ENCODE measurements around the gene BEST1.

BEST1 gene

GRCh38 chr11:61972672-61973475 lies 22.7 kb downstream of the BEST1 start:
- Mint-ChIP-seq H3K4me3 (no peak overlapping the region), H3K27me3 (no peaks in the 10 kb centered on the region), H3K9me3 (no peaks in the 10 kb centered on the region), H3K27ac (ENCODE audit: low read depth) (no peak overlapping the region), H3K4me1 (peaks cover 24% of the 10 kb centered on the region), H3K36me3 (ENCODE audit: insufficient read depth) (peaks cover 14% of the 10 kb centered on the region)
- DNase-seq (ENCODE audit: low spot score in 2 of 2) = no peak
- ATAC-seq (replicated peaks; ENCODE audit: extremely low read depth, poor library complexity, severe bottlenecking) = no peak

- DNase-seq (ENCODE audit: low spot score in 2 of 2) (no peak), ATAC-seq (replicated peaks; ENCODE audit: extremely low read depth, poor library complexity, severe bottlenecking) (no peak)
- Mint-ChIP-seq H3K4me3 (no peak overlapping the region), H3K4me1 (peaks cover 18% of the 10 kb centered on the region), H3K36me3 (ENCODE audit: insufficient read depth) (peaks cover 7% of the 10 kb centered on the region), H3K9me3 (no peaks in the 10 kb centered on the region), H3K27me3 (no peaks in the 10 kb centered on the region), H3K27ac (ENCODE audit: low read depth) (no peak overlapping the region)
Measured at GRCh38 chr11:61973476-61974162, 23.5 kb downstream of the BEST1 start.

DNA sequence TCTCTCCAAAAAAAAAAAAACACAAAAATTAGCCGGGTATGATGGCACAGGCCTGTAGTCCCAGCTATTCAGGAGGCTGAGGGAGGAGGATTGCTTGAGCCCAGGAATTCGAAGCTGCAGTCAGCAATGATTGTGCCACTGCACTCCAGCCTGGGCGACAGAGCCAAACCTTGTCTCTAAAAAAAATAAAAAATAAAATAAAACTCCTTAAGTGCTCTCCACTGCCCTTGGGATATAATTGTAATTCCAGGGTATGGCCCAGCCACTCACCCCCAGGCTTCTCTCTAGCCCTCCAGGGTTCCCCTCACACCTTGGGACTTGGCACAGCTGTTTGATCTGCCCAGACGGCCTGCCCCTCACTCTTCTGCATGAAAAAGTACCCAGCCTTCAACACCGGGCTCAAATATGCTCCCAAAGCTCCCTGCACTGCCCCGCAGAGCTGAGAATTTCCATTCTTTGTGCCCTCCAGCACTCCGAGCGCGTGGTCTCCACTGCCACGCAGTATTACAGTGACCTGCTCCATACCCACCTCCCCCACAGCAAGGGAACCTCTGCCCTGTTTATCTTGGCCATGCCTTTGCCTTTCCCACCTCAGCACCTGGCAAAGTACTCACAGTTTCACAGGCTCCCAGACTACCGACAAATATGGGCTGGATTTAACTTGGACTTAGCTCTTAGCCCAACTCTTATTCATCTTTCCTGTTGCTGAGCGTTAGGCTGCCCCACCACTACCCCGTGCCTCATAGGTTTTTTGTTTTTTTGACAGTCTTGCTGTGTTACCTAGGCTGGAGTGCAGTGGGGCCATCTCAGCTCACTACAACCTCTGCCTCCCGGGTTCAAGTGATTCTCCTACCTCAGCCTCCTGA lies 24.8 kb downstream of the BEST1 start:
- no peaks in the 10 kb centered on the region for H3K27me3 Mint-ChIP-seq
- ATAC-seq (replicated peaks; ENCODE audit: extremely low read depth, poor library complexity, severe bottlenecking) = no peak
- H3K4me1 Mint-ChIP-seq = peaks cover 9% of the 10 kb centered on the region
- no peaks in the 10 kb centered on the region for H3K9me3 Mint-ChIP-seq
- H3K4me3 Mint-ChIP-seq = no peak overlapping the region
- H3K36me3 Mint-ChIP-seq (ENCODE audit: insufficient read depth) = peaks cover 4% of the 10 kb centered on the region
- peak overlapping the region; percentile 3 for H3K27ac Mint-ChIP-seq (ENCODE audit: low read depth)
- DNase-seq (ENCODE audit: low spot score in 2 of 2) = no peak

- H3K4me1 Mint-ChIP-seq = peaks cover 9% of the 10 kb centered on the region
- peaks cover 4% of the 10 kb centered on the region for H3K36me3 Mint-ChIP-seq (ENCODE audit: insufficient read depth)
- peak overlapping the region; percentile 3 for H3K27ac Mint-ChIP-seq (ENCODE audit: low read depth)
- H3K4me3 Mint-ChIP-seq = no peak overlapping the region
- no peaks in the 10 kb centered on the region for H3K27me3 Mint-ChIP-seq
- DNase-seq (ENCODE audit: low spot score in 2 of 2) = no peak
- no peaks in the 10 kb centered on the region for H3K9me3 Mint-ChIP-seq
- ATAC-seq (replicated peaks; ENCODE audit: extremely low read depth, poor library complexity, severe bottlenecking) = no peak
Measured at GRCh38 chr11:61975638-61976419, 25.7 kb downstream of the BEST1 start.

GRCh38 chr11:61976420-61976800 lies 26.3 kb downstream of the BEST1 start:
- H3K36me3 Mint-ChIP-seq (ENCODE audit: insufficient read depth) = peaks cover 2% of the 10 kb centered on the region
- DNase-seq (ENCODE audit: low spot score in 2 of 2) = no peak
- peak overlapping the region; percentile 65 for H3K27ac Mint-ChIP-seq (ENCODE audit: low read depth)

GRCh38 chr11:61976813-61977475 lies 26.8 kb downstream of the BEST1 start:
- peak overlapping the region; percentile 65 for H3K27ac Mint-ChIP-seq (ENCODE audit: low read depth)

More at GRCh38 chr11:61976420-61976800, 26.3 kb downstream of the BEST1 start:
- Mint-ChIP-seq H3K27me3 (no peaks in the 10 kb centered on the region), H3K9me3 (no peaks in the 10 kb centered on the region), H3K4me3 (no peak overlapping the region), H3K4me1 (peaks cover 4% of the 10 kb centered on the region)
- no peak for ATAC-seq (replicated peaks; ENCODE audit: extremely low read depth, poor library complexity, severe bottlenecking)

DNA sequence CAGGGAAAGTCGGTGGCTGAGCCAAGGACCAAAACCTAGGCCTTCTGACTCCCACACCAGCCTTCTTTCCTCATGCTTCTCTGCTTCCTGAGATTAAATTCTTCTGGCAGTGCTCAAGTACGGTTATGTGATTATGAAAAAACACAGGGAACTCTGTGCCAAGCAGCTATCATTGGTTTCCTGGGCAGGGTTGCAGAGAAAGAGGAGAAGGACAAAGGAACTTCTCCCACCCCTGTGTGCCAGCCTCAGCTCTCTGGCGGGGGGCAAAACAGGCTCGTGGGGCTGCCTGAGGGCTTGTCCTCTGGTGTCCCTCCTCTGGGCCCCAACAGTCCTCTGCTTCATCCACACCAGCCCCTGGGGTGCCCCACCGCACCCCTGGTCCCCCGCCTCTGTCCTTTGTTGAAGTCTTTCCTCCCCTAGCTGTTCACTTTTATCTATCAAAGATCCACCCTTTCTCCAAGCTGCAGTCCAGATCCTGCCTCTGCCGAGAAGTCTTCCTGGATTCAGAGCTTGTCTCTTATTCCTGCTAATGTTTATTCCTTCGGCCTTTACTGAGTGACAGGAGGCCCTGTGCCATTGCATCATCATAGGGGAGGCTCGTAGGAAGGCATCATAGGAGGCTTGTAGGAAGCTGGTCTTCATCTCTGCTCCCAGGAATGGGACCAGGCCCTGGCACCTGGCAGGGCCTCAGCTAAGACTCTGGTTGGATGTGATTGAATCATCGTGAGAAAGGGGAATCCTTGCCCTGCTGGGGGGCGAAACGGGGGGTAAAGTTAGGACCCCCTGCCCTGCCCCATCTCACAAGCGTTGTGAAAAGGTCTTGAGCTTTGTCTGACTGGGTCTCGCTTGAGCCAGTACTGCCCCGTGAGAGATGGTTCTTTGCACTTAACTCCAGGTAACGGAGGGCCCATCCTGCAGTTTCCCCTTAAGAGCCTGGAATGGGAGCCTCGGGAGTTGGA lies 28.8 kb downstream of the BEST1 start:
- H3K27me3 Mint-ChIP-seq = no peaks in the 10 kb centered on the region
- no peaks in the 10 kb centered on the region for H3K36me3 Mint-ChIP-seq (ENCODE audit: insufficient read depth)
- H3K27ac Mint-ChIP-seq (ENCODE audit: low read depth) = no peak overlapping the region
- no peak for ATAC-seq (replicated peaks; ENCODE audit: extremely low read depth, poor library complexity, severe bottlenecking)
- H3K9me3 Mint-ChIP-seq = no peaks in the 10 kb centered on the region
- DNase-seq (ENCODE audit: low spot score in 2 of 2) = no peak
- no peaks in the 10 kb centered on the region for H3K4me1 Mint-ChIP-seq
- no peak overlapping the region for H3K4me3 Mint-ChIP-seq

More at GRCh38 chr11:61976813-61977475, 26.8 kb downstream of the BEST1 start:
- Mint-ChIP-seq H3K4me1 (no peaks in the 10 kb centered on the region), H3K36me3 (ENCODE audit: insufficient read depth) (no peaks in the 10 kb centered on the region), H3K9me3 (no peaks in the 10 kb centered on the region), H3K27me3 (no peaks in the 10 kb centered on the region), H3K4me3 (no peak overlapping the region)
- ATAC-seq (replicated peaks; ENCODE audit: extremely low read depth, poor library complexity, severe bottlenecking) = no peak
- DNase-seq (ENCODE audit: low spot score in 2 of 2) = no peak

DNA sequence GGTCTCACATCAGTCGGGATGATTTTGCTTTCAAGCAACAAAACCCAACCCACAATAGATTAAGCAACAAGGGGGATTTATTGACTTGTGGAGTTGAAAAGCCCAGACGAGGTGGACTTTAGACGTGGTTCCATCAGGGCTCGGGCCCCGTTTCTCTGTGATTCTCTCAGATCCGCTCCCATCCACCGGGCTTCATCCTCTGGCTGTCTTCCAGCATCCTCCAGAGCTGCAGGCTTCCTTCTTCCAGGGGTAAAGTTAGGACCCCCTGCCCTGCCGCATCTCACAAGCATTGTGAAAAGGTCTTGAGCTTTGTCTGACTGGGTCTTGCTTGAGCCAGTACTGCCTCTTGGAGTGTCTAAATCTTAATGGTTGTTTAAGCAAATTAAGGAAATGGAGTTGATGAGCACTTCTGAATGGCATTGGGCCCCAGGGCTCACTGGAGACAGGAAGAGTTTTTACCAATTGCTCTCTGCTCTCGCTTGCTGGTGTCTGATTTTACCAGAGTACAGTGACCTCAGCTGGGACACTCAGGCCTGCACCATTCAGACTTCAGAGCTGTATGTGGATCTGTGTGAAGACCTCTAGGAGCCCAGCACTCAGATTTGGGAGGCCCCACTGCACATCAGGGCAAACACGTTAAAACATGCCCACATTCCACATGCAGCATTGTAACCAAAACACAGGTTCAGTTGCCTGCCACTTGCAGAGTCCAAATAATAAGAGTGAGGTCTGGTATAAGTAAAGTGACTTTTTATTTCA lies 30.8 kb downstream of the BEST1 start:
- Mint-ChIP-seq H3K36me3 (ENCODE audit: insufficient read depth) (no peaks in the 10 kb centered on the region), H3K9me3 (peaks cover 1% of the 10 kb centered on the region), H3K27ac (ENCODE audit: low read depth) (no peak overlapping the region), H3K4me1 (no peaks in the 10 kb centered on the region), H3K27me3 (no peaks in the 10 kb centered on the region), H3K4me3 (no peak overlapping the region)
- DNase-seq (ENCODE audit: low spot score in 2 of 2) (no peak), ATAC-seq (replicated peaks; ENCODE audit: extremely low read depth, poor library complexity, severe bottlenecking) (no peak)

DNA sequence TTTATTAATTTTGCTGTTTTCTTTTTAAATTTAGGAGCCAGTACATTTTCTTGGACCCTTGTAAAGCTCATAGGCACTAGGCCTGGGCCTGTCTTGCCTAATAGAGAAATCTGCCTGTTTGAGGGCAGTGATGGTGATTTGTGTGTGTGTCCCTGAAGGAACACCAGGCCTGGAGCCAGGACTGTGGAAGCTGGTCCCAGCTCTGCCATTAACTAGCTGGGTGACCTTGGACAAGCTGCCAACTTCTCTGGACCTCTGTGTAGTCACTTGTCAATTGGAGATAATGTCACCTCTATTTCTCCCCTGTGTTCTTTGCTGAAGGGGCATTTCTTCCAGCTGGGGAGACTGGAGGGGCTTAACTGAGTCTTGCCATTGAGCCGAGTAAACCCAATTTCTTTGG lies 33.3 kb downstream of the BEST1 start:
- peaks cover 10% of the 10 kb centered on the region for H3K27me3 Mint-ChIP-seq
- no peaks in the 10 kb centered on the region for H3K36me3 Mint-ChIP-seq (ENCODE audit: insufficient read depth)
- H3K4me1 Mint-ChIP-seq = no peaks in the 10 kb centered on the region
- H3K4me3 Mint-ChIP-seq = no peak overlapping the region
- no peak overlapping the region for H3K27ac Mint-ChIP-seq (ENCODE audit: low read depth)
- H3K9me3 Mint-ChIP-seq = peaks cover 12% of the 10 kb centered on the region
- DNase-seq (ENCODE audit: low spot score in 2 of 2) (no peak), ATAC-seq (replicated peaks; ENCODE audit: extremely low read depth, poor library complexity, severe bottlenecking) (no peak)

DNA sequence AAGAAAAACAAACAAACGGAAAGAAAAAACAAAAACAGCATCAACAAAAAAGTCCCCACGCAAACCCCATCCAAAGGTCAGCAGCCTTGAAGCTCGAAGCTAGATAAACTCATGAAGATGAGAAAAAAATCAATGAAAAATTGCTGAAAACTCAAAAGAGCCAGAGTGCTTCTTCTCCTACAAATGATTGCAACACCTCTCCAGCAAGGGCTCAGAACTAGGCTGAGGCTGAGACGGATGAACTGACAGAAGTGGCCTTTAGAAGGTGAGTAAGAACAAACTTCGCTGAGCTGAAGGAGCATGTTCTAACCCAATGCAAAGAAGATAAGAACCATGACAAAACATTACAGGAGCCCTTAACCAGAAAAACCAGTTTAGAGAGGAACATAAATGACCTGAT lies 35.7 kb downstream of the BEST1 start:
- Mint-ChIP-seq H3K27me3 (peaks cover 10% of the 10 kb centered on the region), H3K36me3 (ENCODE audit: insufficient read depth) (no peaks in the 10 kb centered on the region), H3K4me1 (no peaks in the 10 kb centered on the region), H3K27ac (ENCODE audit: low read depth) (no peak overlapping the region), H3K9me3 (peaks cover 19% of the 10 kb centered on the region), H3K4me3 (no peak overlapping the region)
- no peak for ATAC-seq (replicated peaks; ENCODE audit: extremely low read depth, poor library complexity, severe bottlenecking)
- DNase-seq (ENCODE audit: low spot score in 2 of 2) = no peak

All from central memory CD8-positive, alpha-beta T cell (primary cell).